IMR-90 (cell line): ENCODE data around the gene RNF212B. TPM values are rescaled to one million over a fixed set of nuclear protein-coding genes. Genes with fewer than 3 reads are reported as not detected.

ENCODE experiments used
- ATAC-seq: fragments of 200-7000 bp; cut with Tn5 transposase; 2 replicates; pipeline ENCODE4 v1.9.1; 2020; ENCODE audit warnings: low read depth, mild to moderate bottlenecking, moderate library complexity
- BruUV-seq: library from RNA; stranded (reverse); fragments of 400-500 nt; replicated peaks from 2 replicates; lab custom pipeline; 2021; lab: Mats Ljungman, UMichigan
- CTCF ChIA-PET: fragments of 300-600 bp; formaldehyde crosslinking; extraction: SDS; loops from one replicate; lab custom pipeline; 2021; ENCODE audit warnings: antibody characterized with exemption; lab: Yijun Ruan, JAX
- POLR2A ChIA-PET: fragments of 300-600 bp; sonication (Branson Sonifier 250); formaldehyde crosslinking; loops from one replicate; lab custom pipeline; 2022; ENCODE audit warnings: antibody characterized with exemption; ENCODE audit not compliant: unreplicated experiment; lab: Charles Lee
- DNase-seq: peaks from one replicate; pipeline ENCODE4 v3.0.0; 2013
- H2AFZ ChIP-seq: replicated peaks from 2 replicates; pipeline ENCODE3; 2013; ENCODE audit warnings: low read length, mild to moderate bottlenecking; ENCODE audit not compliant: poor library complexity
- H2AK5ac ChIP-seq: 2 replicates; pipeline ENCODE4 v1.6.1; 2013; ENCODE audit warnings: low read depth, low read length, inconsistent platforms
- H2AK9ac ChIP-seq: replicated peaks from 2 replicates; pipeline ENCODE3; 2013; ENCODE audit warnings: mild to moderate bottlenecking, low read depth, low read length, moderate library complexity; ENCODE audit not compliant: poor library complexity
- H2BK120ac ChIP-seq: 2 replicates; pipeline ENCODE4 v1.6.1; 2013; ENCODE audit warnings: low read depth, low read length, inconsistent platforms
- H2BK15ac ChIP-seq: 3 replicates; pipeline ENCODE4 v1.6.1; 2013; ENCODE audit warnings: low read depth, low read length, inconsistent platforms
- H2BK20ac ChIP-seq: 2 replicates; pipeline ENCODE4 v1.6.1; 2013; ENCODE audit warnings: low read depth, mild to moderate bottlenecking, inconsistent platforms, low read length, moderate library complexity
- H2BK5ac ChIP-seq: 2 replicates; pipeline ENCODE4 v1.6.1; 2013; ENCODE audit warnings: mild to moderate bottlenecking, low read depth, low read length, inconsistent platforms; ENCODE audit not compliant: poor library complexity, severe bottlenecking
- H3K14ac ChIP-seq: replicated peaks from 2 replicates; pipeline ENCODE4 v1.6.1; 2013; ENCODE audit warnings: low read depth, low read length, inconsistent platforms
- H3K18ac ChIP-seq: 2 replicates; pipeline ENCODE4 v1.6.1; 2013; ENCODE audit warnings: low read depth, low read length, control low read depth
- H3K23ac ChIP-seq: 2 replicates; pipeline ENCODE4 v1.6.1; 2013; ENCODE audit warnings: low read depth, low read length, inconsistent platforms
- H3K27ac ChIP-seq: 2 replicates; pipeline ENCODE4 v1.5.1; 2013; ENCODE audit warnings: mild to moderate bottlenecking, control low read depth, low read length; ENCODE audit not compliant: insufficient read depth
- H3K27me3 ChIP-seq: 2 replicates; pipeline ENCODE4 v1.6.1; 2013; ENCODE audit warnings: low read length; ENCODE audit not compliant: control insufficient read depth, insufficient read depth
- H3K36me3 ChIP-seq: 2 replicates; pipeline ENCODE4 v1.6.1; 2013; ENCODE audit warnings: low read length, mixed read lengths; ENCODE audit not compliant: control insufficient read depth, insufficient read depth
- H3K4ac ChIP-seq: 2 replicates; pipeline ENCODE4 v1.6.1; 2013; ENCODE audit warnings: low read depth, low read length, inconsistent platforms
- H3K4me1 ChIP-seq: 2 replicates; pipeline ENCODE4 v1.6.1; 2013; ENCODE audit warnings: low read length, mixed read lengths; ENCODE audit not compliant: control insufficient read depth, insufficient read depth
- H3K4me2 ChIP-seq: 2 replicates; pipeline ENCODE4 v1.6.1; 2013; ENCODE audit warnings: low read depth, mild to moderate bottlenecking, control low read depth, low read length, moderate library complexity
- H3K4me3 ChIP-seq: 2 replicates; pipeline ENCODE4 v1.5.1; 2013; ENCODE audit warnings: low read depth, mild to moderate bottlenecking, control low read depth, low read length, moderate library complexity; ENCODE audit not compliant: insufficient read depth
- H3K56ac ChIP-seq: 2 replicates; pipeline ENCODE4 v1.6.1; 2013; ENCODE audit warnings: low read length, inconsistent platforms; ENCODE audit not compliant: insufficient read depth; ENCODE audit errors: extremely low read depth
- H3K79me1 ChIP-seq, 2 experiments: 2 replicates each; pipeline ENCODE4 v1.6.1; 2013; ENCODE audit warnings: low read length in 2 of 2, inconsistent platforms in 1 of 2, low read depth in 1 of 2
- H3K9ac ChIP-seq: 2 replicates; pipeline ENCODE4 v1.6.1; 2013; ENCODE audit warnings: low read depth, low read length, control low read depth
- H3K9me1 ChIP-seq: 2 replicates; pipeline ENCODE4 v1.6.1; 2013; ENCODE audit warnings: low read length, inconsistent platforms; ENCODE audit not compliant: insufficient read depth
- H3K9me3 ChIP-seq: 2 replicates; pipeline ENCODE4 v1.6.1; 2013; ENCODE audit warnings: low read length; ENCODE audit not compliant: control insufficient read depth, insufficient read depth
- H4K20me1 ChIP-seq: 2 replicates; pipeline ENCODE4 v1.6.1; 2013; ENCODE audit warnings: low read length, inconsistent platforms; ENCODE audit not compliant: insufficient read depth
- H4K5ac ChIP-seq: 2 replicates; pipeline ENCODE4 v1.6.1; 2013; ENCODE audit warnings: mild to moderate bottlenecking, low read depth, low read length, control low read depth
- H4K8ac ChIP-seq, 2 experiments: 2 replicates each; pipeline ENCODE4 v1.6.1; 2013; ENCODE audit warnings: low read depth in 2 of 2, low read length in 2 of 2, control low read depth in 1 of 2, inconsistent platforms in 1 of 2
- H4K91ac ChIP-seq: 2 replicates; pipeline ENCODE4 v1.6.1; 2013; ENCODE audit warnings: low read depth, low read length, inconsistent platforms; ENCODE audit not compliant: insufficient read depth
- BHLHE40 ChIP-seq: fragments of 150-350 bp; IDR thresholded peaks from 2 replicates; pipeline ENCODE4 v1.6.1; 2016; ENCODE audit warnings: mild to moderate bottlenecking, low read depth, low read length
- CEBPB ChIP-seq: IDR thresholded peaks from 2 replicates; pipeline ENCODE4 v1.6.1; 2012; ENCODE audit warnings: low read depth, low read length, improper control_type of control experiment
- MAFK ChIP-seq: IDR thresholded peaks from 2 replicates; pipeline ENCODE4 v1.6.1; 2012; ENCODE audit warnings: low read depth, low read length, improper control_type of control experiment
- MAZ ChIP-seq: IDR thresholded peaks from 2 replicates; pipeline ENCODE4 v1.6.1; 2012; ENCODE audit warnings: low read depth, mild to moderate bottlenecking, low read length, improper control_type of control experiment, moderate library complexity, borderline replicate concordance
- NFE2L2 ChIP-seq: fragments of 150-350 bp; IDR thresholded peaks from 2 replicates; pipeline ENCODE4 v1.6.1; 2016; ENCODE audit warnings: low read depth, mild to moderate bottlenecking, low read length
- POLR2A ChIP-seq: IDR thresholded peaks from 2 replicates; pipeline ENCODE4 v1.6.1; 2012; ENCODE audit warnings: mild to moderate bottlenecking, low read depth, low read length
- RAD21 ChIP-seq: IDR thresholded peaks from 2 replicates; pipeline ENCODE4 v1.6.1; 2012; ENCODE audit warnings: low read length, improper control_type of control experiment
- USF2 ChIP-seq: fragments of 150-350 bp; IDR thresholded peaks from 2 replicates; pipeline ENCODE4 v1.6.1; 2017; ENCODE audit warnings: mild to moderate bottlenecking, antibody characterized with exemption, low read length, low read depth
- WGBS, 2 experiments: methylation state at CpG; one replicate each; pipeline versions ENCODE4 v1.1.5 to v1.1.7; 2013; ENCODE audit warnings: missing lambda C conversion rate in 2 of 2; ENCODE audit not compliant: insufficient read length in 1 of 2; ENCODE audit errors: extremely low coverage in 2 of 2; 5-methylcytosine and 5-hydroxymethylcytosine counted together
- dilution Hi-C: fragments of 300-500 bp; cut with HindIII; formaldehyde crosslinking; loops from one replicate; pipeline ENCODE4 v1.14.3; 2018; ENCODE audit warnings: low sequenced_read_pairs; ENCODE audit not compliant: unreplicated experiment
- in situ Hi-C: fragments of 300-500 bp; cut with MboI; formaldehyde crosslinking; loops from 3 replicates; pipeline ENCODE4 v1.14.3; 2019; ENCODE audit warnings: low sequenced_read_pairs, inconsistent platforms, mixed read lengths
- intact Hi-C: fragments of 100-400 bp; cut with micrococcal nuclease; formaldehyde crosslinking; loops from 2 replicates; pipeline ENCODE4 v1.10.0; 2022
- polyA plus RNA-seq, 3 experiments: library from polyadenylated mRNA; depleted of rRNA; stranded (reverse); fragments of >200 nt; gene quantifications; 2 replicates each; pipeline ENCODE4 v1.2.3, GENCODE V29; 2012; ENCODE audit warnings: low replicate concordance in 1 of 3
- total RNA-seq: library from RNA; depleted of rRNA; stranded (reverse); fragments of >200 nt; gene quantifications from 2 replicates; pipeline ENCODE4 v1.2.3, GENCODE V29; 2012

Gene RNF212B
- total and polyA plus RNA-seq, 2 of the 4 experiments (the other 2 are of a cell fraction), result not detected

GRCh38 chr14:23299986-23300686, 62.4 kb downstream of the RNF212B start (continued):
- TF ChIP-seq USF2 (no peak), MAFK (no peak)

- peak overlapping the region; percentile 74 for H3K4me3 ChIP-seq
- peaks cover 7 to 19% of the 10 kb centered on the region in 2 experiments; a peak in 3 of 4 replicates for H3K79me1 ChIP-seq
- peak overlapping the region; percentile 92 for H2AFZ ChIP-seq
- TSS peak; percentile 59 for BruUV-seq
- H3K23ac ChIP-seq, result peak overlapping the region; percentile 99
- no peaks in the 10 kb centered on the region for H3K9me3 ChIP-seq
- WGBS, 2 experiments, result 0% methylated on average over 2 of the region's 13 CpGs; no CpG with 5 or more reads in 1 of the 2 experiments
- in situ Hi-C loops, result loop anchor here (10.0 to 25.0 kb wide), 4 partner anchors 186 to 1137 kb away; partner anchors contain the start of genes CBLN3, CEBPE, EMC9 and FITM1
- H2BK15ac ChIP-seq, result peak overlapping the region; percentile 39; the same call in 1 of the 3 replicates
- H4K8ac ChIP-seq, result peak overlapping the region; percentile 94 to 95
- CTCF ChIA-PET, result interaction anchor here (0.6 to 3.6 kb wide), 7 partner anchors 8 to 180 kb away, joined by 3 to 10 read pairs (median 4); partner anchors contain the start of gene PABPN1
- H2BK120ac ChIP-seq, result peak overlapping the region; percentile 75
- DNase-seq (peak; percentile 13), ATAC-seq (no peak)
- H2AK5ac ChIP-seq, result peak overlapping the region; percentile 93
- no peaks in the 10 kb centered on the region for H3K27me3 ChIP-seq
- H3K4ac ChIP-seq, result peak overlapping the region; percentile 96
- H3K4me2 ChIP-seq, result peak overlapping the region; percentile 95
- peak overlapping the region; percentile 91 for H3K18ac ChIP-seq
- H4K5ac ChIP-seq, result peak overlapping the region; percentile 36
- peak overlapping the region; percentile 91 for H4K91ac ChIP-seq
- H3K9ac ChIP-seq, result peak overlapping the region; percentile 97
- H3K56ac ChIP-seq, result peak overlapping the region; percentile 96
- H2BK20ac ChIP-seq, result no peak overlapping the region
- H3K36me3 ChIP-seq, result no peaks in the 10 kb centered on the region
- peak overlapping the region; percentile 80 for H2BK5ac ChIP-seq
- peak overlapping the region; percentile 94 for H2AK9ac ChIP-seq
- no peak for TF ChIP-seq BHLHE40
- no peak for TF ChIP-seq CEBPB
- no peak for TF ChIP-seq MAZ
- TF ChIP-seq USF2, result no peak
- no peak for TF ChIP-seq NFE2L2
- TF ChIP-seq POLR2A, result peak; percentile 74
- TF ChIP-seq RAD21, result no peak
- intact Hi-C loops, result loop anchor here (1.0 to 10.0 kb wide), 3 partner anchors 35 to 746 kb away; no protein-coding TSS in a partner anchor
- POLR2A ChIA-PET, result interaction anchor here (0.6 kb wide), 1 partner anchor 206 kb away, joined by 4 read pairs; the partner anchor contains the start of gene ACIN1
- no peaks in the 10 kb centered on the region for H3K9me1 ChIP-seq
- H4K20me1 ChIP-seq, result peaks cover 3% of the 10 kb centered on the region; the same call in 1 of the 2 replicates
- dilution Hi-C loops, result no loop called here
- H3K4me1 ChIP-seq, result no peaks in the 10 kb centered on the region; the same call in 1 of the 2 replicates
- H3K14ac ChIP-seq, result peak overlapping the region; percentile 99
- peak overlapping the region; percentile 90 for H3K27ac ChIP-seq
Observed at GRCh38 chr14:23300687-23301223, 63.0 kb downstream of the RNF212B start.
